Liver (tissue), 3 donors: ENCODE measurements around the gene DNMT1.

Experiments
- CTCF ChIP-seq: fragments of 150-350 bp; IDR thresholded peaks from 2 replicates; pipeline ENCODE4 v1.5.1; 2017; ENCODE audit warnings: improper control_type of control experiment, low read depth, low read length; ENCODE audit not compliant: missing input control
- HNF4A ChIP-seq, 2 donors: conservative IDR thresholded peaks; 2 replicates each; pipeline ENCODE4 v1.6.1; 2016; ENCODE audit warnings: antibody characterized with exemption in 2 of 2, mild to moderate bottlenecking in 2 of 2
- RAD21 ChIP-seq, 2 donors: IDR thresholded peaks; 2 replicates each; pipeline ENCODE4 v1.6.1; 2016; ENCODE audit warnings: antibody characterized with exemption in 2 of 2, mild to moderate bottlenecking in 2 of 2
- TAF1 ChIP-seq: conservative IDR thresholded peaks from 2 replicates; pipeline ENCODE4 v1.6.1; 2016; ENCODE audit warnings: antibody characterized with exemption, mild to moderate bottlenecking
- YY1 ChIP-seq: IDR thresholded peaks from 2 replicates; pipeline ENCODE4 v1.6.1; 2016; ENCODE audit warnings: antibody characterized with exemption, mild to moderate bottlenecking
- donor health status: healthy.
- donor health status: healthy.

- no peak for TF ChIP-seq CTCF
- no peak for TF ChIP-seq RAD21 (IDR thresholded peaks at IDR 0.05)
- no peak for TF ChIP-seq YY1
- no peak for TF ChIP-seq TAF1
- no peak for TF ChIP-seq HNF4A (conservative IDR thresholded peaks at IDR 0.05)
Measured at GRCh38 chr19:10206226-10206885, 11.6 kb upstream of the DNMT1 start.
